NT2/D1 (cell line): ENCODE results near the gene MRPL16.

Source experiments
- YY1 ChIP-seq: IDR thresholded peaks from 2 replicates; pipeline ENCODE4 v1.6.1; 2011; ENCODE audit not compliant: insufficient read length, insufficient read depth
- ZNF274 ChIP-seq: IDR thresholded peaks from 2 replicates; pipeline ENCODE4 v1.6.1; 2011; ENCODE audit warnings: mild to moderate bottlenecking, low read depth, low read length

- TF ChIP-seq ZNF274 = no peak
- no peak for TF ChIP-seq YY1
These were observed 28.5 kb downstream of the MRPL16 start for GRCh38 chr11:59782080-59782479.
